HepG2 (cell line): ENCODE data around the gene SEPTIN2. TPM values are rescaled to one million over a fixed set of nuclear protein-coding genes. Genes with fewer than 3 reads are reported as not detected.

Source experiments
- ARNTL ChIP-seq: sonication (generic); formaldehyde crosslinking; IDR thresholded peaks from 2 replicates; pipeline ENCODE4 v1.4.0; 2020; ENCODE audit warnings: mild to moderate bottlenecking, missing genetic modification reagents
- ATAD3A ChIP-seq: sonication (generic); formaldehyde crosslinking; IDR thresholded peaks from 2 replicates; pipeline ENCODE4 v1.4.0; 2020; ENCODE audit warnings: missing genetic modification reagents
- CTCF ChIP-seq: sonication (generic); formaldehyde crosslinking; IDR thresholded peaks from 2 replicates; pipeline ENCODE4 v1.5.0; 2020; ENCODE audit warnings: mild to moderate bottlenecking, missing genetic modification reagents, moderate library complexity
- EP300 ChIP-seq, 3 experiments: sonication (generic) in 1 of 3; formaldehyde crosslinking in 1 of 3; IDR thresholded peaks; 2 replicates each; pipeline versions ENCODE4 v1.5.1 to v1.6.1; 2011 to 2020; ENCODE audit warnings: low read depth in 2 of 3, low read length in 2 of 3, borderline replicate concordance in 1 of 3, improper control_type of control experiment in 1 of 3, mild to moderate bottlenecking in 1 of 3, missing genetic modification reagents in 1 of 3, moderate library complexity in 1 of 3
- IRF2 ChIP-seq: IDR thresholded peaks from 2 replicates; pipeline ENCODE4 v1.6.1; 2018; ENCODE audit warnings: missing genetic modification reagents, missing compliant biosample characterization
- MTERF4 ChIP-seq: sonication (generic); formaldehyde crosslinking; IDR thresholded peaks from 2 replicates; pipeline ENCODE4 v1.8.0; 2023; ENCODE audit warnings: mild to moderate bottlenecking, missing genetic modification reagents
- MXD3 ChIP-seq: IDR thresholded peaks from 2 replicates; pipeline ENCODE4 v1.6.1; 2016; ENCODE audit warnings: mild to moderate bottlenecking, missing biosample characterization, missing genetic modification reagents
- NAIF1 ChIP-seq: sonication (generic); formaldehyde crosslinking; IDR thresholded peaks from 2 replicates; pipeline ENCODE4 v1.5.0; 2020; ENCODE audit warnings: mild to moderate bottlenecking, missing genetic modification reagents, borderline replicate concordance
- RBM22 ChIP-seq: fragments of 200-400 bp; formaldehyde crosslinking; optimal IDR thresholded peaks from 2 replicates; pipeline ENCODE3; 2017; ENCODE audit warnings: mild to moderate bottlenecking, low read length, moderate library complexity
- ZBTB2 ChIP-seq: sonication (generic); formaldehyde crosslinking; IDR thresholded peaks from 2 replicates; pipeline ENCODE4 v1.8.0; 2022; ENCODE audit warnings: low read depth, missing genetic modification reagents
- ZNF296 ChIP-seq: sonication (generic); formaldehyde crosslinking; conservative IDR thresholded peaks from 2 replicates; pipeline ENCODE4 v1.5.0; 2020; ENCODE audit warnings: mild to moderate bottlenecking, missing genetic modification reagents
- ZNF530 ChIP-seq: sonication (generic); formaldehyde crosslinking; IDR thresholded peaks from 2 replicates; pipeline ENCODE4 v1.5.0; 2020; ENCODE audit warnings: low read depth, mild to moderate bottlenecking, missing genetic modification reagents
- ZNF563 ChIP-seq: sonication (generic); formaldehyde crosslinking; IDR thresholded peaks from 2 replicates; pipeline ENCODE4 v1.8.0; 2022; ENCODE audit warnings: mild to moderate bottlenecking, moderate library complexity, missing genetic modification reagents
- ZNF710 ChIP-seq: sonication (generic); formaldehyde crosslinking; IDR thresholded peaks from 2 replicates; pipeline ENCODE4 v1.5.0; 2020; ENCODE audit warnings: mild to moderate bottlenecking, missing genetic modification reagents, borderline replicate concordance
- ZNF75D ChIP-seq: sonication (generic); formaldehyde crosslinking; IDR thresholded peaks from 2 replicates; pipeline ENCODE4 v1.8.1; 2023; ENCODE audit warnings: missing genetic modification reagents, mild to moderate bottlenecking, borderline replicate concordance
- ZNF761 ChIP-seq: sonication (generic); formaldehyde crosslinking; conservative IDR thresholded peaks from 2 replicates; pipeline ENCODE4 v1.4.0; 2020; ENCODE audit warnings: mild to moderate bottlenecking, missing genetic modification reagents
- polyA plus RNA-seq, 8 experiments: library from polyadenylated mRNA; depleted of rRNA in 3 of 8; stranded (reverse) in 7 of 8; unstranded in 1 of 8; fragments of >200 nt; fragmentation: Illumina TruSeq in 4 of 8; extraction: Trizol in 4 of 8; gene quantifications; 2 replicates each; pipeline versions ENCODE4 v1.2.1 to v1.2.3, GENCODE V29; 2011 to 2016; ENCODE audit warnings: low read depth in 4 of 8, missing spikeins in 1 of 8, mixed read lengths in 1 of 8; ENCODE audit not compliant: insufficient read depth in 1 of 8
- total RNA-seq, 5 experiments: library from RNA; depleted of rRNA; stranded (reverse); fragments of >200 nt; fragmentation: Illumina TruSeq; extraction: Trizol; gene quantifications; 2 replicates each; pipeline ENCODE4 v1.2.3, GENCODE V29; 2016; ENCODE audit warnings: low read depth in 1 of 5
- TF ChIP-seq, protein P1 (sequence below): sonication (generic); formaldehyde crosslinking; IDR thresholded peaks from 2 replicates; pipeline ENCODE4 v1.4.0; 2020; ENCODE audit warnings: missing genetic modification reagents
- TF ChIP-seq, protein P2 (sequence below): sonication (generic); formaldehyde crosslinking; IDR thresholded peaks from 2 replicates; pipeline ENCODE4 v1.8.0; 2022; ENCODE audit warnings: mild to moderate bottlenecking, missing genetic modification reagents, borderline replicate concordance

The SEPTIN2 gene
- total and polyA plus RNA-seq, 2 of the 13 experiments (the other 11 are each of a cell fraction or from before 2014, with no cell fraction given) = 493 to 733 TPM

GRCh38 chr2:241359481-241360045 is 43.8 kb downstream of the SEPTIN2 start (continued):
- TF ChIP-seq RBM22 (no peak), ATAD3A (CRISPR knock-in tag) (no peak), ZBTB2 (CRISPR knock-in tag) (no peak), NAIF1 (CRISPR knock-in tag) (no peak), ZNF75D (CRISPR knock-in tag) (no peak), ZNF761 (CRISPR knock-in tag) (0 out of 2 replicates have a peak, but pooled peaks have one; percentile 67), CTCF (CRISPR knock-in tag) (0 out of 2 replicates have a peak, but pooled peaks have one; percentile 23), IRF2 (CRISPR knock-in tag) (peak; percentile 42; the same call in 1 of the 2 replicates), EP300 (IDR thresholded peaks at IDR 0.05; ENCODE audit: low read depth in 2 of 2, low read length in 2 of 2) (no peak), EP300 (CRISPR knock-in tag; IDR thresholded peaks at IDR 0.05; ENCODE audit: borderline replicate concordance) (no peak), MXD3 (CRISPR knock-in tag) (no peak), ZNF710 (CRISPR knock-in tag) (no peak), ZNF563 (no peak), ZNF530 (CRISPR knock-in tag) (no peak), ZNF296 (CRISPR knock-in tag) (no peak), MTERF4 (CRISPR knock-in tag) (no peak), ARNTL (CRISPR knock-in tag) (no peak)
- TF ChIP-seq, protein P1, sequence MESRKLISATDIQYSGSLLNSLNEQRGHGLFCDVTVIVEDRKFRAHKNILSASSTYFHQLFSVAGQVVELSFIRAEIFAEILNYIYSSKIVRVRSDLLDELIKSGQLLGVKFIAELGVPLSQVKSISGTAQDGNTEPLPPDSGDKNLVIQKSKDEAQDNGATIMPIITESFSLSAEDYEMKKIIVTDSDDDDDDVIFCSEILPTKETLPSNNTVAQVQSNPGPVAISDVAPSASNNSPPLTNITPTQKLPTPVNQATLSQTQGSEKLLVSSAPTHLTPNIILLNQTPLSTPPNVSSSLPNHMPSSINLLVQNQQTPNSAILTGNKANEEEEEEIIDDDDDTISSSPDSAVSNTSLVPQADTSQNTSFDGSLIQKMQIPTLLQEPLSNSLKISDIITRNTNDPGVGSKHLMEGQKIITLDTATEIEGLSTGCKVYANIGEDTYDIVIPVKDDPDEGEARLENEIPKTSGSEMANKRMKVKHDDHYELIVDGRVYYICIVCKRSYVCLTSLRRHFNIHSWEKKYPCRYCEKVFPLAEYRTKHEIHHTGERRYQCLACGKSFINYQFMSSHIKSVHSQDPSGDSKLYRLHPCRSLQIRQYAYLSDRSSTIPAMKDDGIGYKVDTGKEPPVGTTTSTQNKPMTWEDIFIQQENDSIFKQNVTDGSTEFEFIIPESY (CRISPR knock-in tag) = no peak
- TF ChIP-seq, protein P2, sequence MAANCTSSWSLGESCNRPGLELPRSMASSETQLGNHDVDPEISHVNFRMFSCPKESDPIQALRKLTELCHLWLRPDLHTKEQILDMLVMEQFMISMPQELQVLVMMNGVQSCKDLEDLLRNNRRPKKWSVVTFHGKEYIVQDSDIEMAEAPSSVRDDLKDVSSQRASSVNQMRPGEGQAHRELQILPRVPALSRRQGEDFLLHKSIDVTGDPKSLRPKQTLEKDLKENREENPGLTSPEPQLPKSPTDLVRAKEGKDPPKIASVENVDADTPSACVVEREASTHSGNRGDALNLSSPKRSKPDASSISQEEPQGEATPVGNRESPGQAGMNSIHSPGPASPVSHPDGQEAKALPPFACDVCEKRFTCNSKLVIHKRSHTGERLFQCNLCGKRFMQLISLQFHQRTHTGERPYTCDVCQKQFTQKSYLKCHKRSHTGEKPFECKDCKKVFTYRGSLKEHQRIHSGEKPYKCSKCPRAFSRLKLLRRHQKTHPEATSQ (CRISPR knock-in tag) = no peak
